ENCODE measurements around the gene ANKRD30B.
"Not testable (repeated sequence)": the region's sequence is repeated elsewhere in the genome, so short reads cannot be mapped to it uniquely, and the experiment has no call there.

- TF ChIP-seq CTCF (IDR thresholded peaks at IDR 0.05); POLR2AphosphoS5 (IDR thresholded peaks at IDR 0.05; ENCODE audit: low read depth, low read length); TCF7L2 (IDR thresholded peaks at IDR 0.05; ENCODE audit: low read depth, low read length): not testable (repeated sequence)
These were observed 93.6 kb downstream of the ANKRD30B start for GRCh38 chr18:14841607-14842006.
